Measurements from ENCODE around the gene FCER1G.
A peak's percentile ranks its signal among the peaks of the same experiment; 100 is the strongest.

FCER1G gene

DNA sequence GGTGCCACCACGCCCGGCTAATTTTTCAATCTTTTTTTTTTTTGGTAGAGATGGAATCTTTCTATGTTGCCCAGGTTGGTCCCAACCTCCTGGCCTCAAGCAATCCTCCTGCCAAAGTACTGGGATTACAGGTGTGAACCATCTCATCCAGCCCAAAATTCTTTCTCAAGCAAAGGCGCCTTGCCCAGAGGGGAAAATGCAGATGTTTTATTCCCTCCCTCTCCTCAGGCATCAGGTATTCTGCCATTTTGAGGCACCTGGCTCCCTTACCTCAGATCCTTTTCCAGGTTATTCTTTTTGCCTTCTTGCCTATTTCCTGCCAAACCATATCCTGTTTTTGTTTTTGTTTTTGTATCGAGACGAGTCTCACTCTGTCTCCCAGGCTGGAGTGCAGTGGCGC, 26.7 kb upstream of the FCER1G start:
- DNase-seq (ENCODE audit: low spot score): no peak

DNA sequence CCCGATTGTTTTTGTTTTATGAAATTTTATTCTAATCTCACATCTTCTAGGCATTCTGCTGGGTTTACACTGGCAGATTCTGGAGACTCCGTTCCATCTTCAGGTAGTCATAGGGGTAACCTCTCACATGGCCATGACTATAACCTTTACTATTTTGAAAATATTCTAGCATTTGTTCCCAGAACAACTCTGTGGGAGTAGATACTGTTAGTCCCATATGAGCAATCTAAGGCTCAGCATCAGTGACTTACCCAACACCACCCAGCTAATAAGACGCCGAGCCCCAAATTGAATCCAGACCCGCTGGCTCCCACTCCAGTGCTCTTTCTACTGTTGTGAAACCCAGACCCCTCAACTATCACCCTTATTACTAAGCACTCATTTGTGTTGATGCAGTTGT, 26.1 kb upstream of the FCER1G start:
- no peak for DNase-seq (ENCODE audit: low spot score)

DNA sequence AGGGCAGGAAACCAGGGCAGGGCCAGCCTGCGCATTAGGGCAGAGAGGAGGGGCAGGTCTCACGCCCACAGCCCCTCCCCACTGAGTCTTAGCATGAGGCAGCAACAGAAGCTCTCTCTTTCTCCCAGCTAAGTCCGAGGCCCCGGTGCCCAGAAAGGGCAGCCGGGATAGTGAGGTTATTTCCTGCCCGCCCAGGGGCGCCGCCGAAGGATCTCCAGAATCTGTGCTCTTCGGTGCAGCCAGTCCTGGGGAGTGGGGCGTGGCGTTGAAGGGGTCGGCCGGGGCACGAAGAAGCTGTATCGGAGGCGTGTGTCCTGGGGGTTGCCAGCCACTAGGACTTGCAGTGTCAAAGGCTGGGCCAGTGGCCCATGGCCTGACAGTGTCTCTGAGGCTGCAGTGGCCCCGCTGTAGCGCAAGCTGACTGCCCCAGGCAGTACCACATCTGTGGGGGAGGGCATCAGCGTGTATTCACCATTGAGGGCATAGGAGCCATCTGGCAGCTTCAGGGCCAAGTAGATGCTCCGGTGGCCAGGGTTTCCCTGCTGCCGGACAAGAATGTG, 24.1 kb upstream of the FCER1G start:
- no peak for DNase-seq (ENCODE audit: low spot score)

DNA sequence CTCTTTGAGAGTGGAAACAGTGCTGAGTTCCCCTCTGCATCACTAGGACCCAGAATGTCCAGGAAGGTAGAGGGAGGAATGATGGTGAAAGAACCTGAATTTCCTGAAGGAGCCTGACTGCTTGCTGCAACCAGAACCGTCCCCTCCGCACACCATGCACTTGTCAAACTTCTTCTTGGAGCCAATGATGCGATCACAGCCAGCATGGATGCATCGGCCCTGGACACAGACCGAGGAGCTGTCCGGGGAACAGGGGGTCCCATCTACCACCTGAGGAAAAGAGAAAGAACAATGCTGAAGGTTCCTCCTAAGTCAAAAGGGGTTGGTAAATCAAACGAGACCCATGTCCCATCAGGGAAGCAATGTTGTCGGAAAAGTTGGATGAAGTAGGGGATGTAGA, 23.1 kb upstream of the FCER1G start:
- DNase-seq (ENCODE audit: low spot score): no peak

DNA sequence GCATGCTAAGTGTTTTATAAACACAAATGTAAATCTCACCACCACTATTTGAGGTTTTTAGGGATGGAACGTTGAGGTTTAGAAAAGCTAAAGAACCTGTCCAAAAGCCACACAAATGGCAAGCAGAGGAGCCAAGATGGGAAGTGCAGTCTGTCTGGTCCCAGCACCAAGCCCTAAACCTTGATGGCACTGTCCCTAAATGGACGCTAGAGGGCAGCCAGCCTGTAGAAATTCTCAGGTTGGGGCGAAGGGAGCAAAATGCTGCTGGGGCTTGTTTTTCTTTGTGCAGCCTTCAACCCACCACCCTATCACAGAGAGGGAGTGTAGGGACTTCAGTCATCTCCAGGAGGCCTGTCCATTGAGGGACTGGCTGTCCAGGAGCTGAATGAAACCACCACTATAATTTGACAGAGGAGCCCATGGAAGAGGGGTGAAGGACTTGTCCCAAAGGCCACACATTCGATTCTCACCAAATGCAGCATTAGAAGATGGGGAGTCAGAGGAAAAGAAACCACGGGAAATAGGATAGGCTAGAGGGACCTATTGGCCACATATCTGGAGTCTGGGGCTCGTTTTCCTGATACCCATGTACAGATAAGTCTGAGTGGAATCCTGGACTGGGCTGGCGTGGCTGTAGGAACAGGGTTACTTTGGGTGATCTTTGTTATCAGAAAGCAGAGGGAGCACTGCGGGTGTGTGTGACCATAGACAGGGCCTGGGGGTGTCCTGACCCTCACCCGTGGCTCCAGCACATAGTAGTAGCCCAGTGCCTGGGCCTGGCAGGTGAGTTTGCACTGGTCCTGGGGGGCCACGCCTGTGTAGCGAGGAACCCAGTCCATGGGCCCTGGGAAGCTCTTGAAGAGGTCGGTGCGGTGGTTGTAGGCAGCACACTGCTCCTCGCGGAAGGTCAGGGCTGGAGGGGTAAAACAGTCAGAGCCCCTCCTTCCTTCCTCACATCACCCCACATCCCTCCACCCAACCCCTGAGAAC, 22.3 kb upstream of the FCER1G start:
- no peak for DNase-seq (ENCODE audit: low spot score)

DNA sequence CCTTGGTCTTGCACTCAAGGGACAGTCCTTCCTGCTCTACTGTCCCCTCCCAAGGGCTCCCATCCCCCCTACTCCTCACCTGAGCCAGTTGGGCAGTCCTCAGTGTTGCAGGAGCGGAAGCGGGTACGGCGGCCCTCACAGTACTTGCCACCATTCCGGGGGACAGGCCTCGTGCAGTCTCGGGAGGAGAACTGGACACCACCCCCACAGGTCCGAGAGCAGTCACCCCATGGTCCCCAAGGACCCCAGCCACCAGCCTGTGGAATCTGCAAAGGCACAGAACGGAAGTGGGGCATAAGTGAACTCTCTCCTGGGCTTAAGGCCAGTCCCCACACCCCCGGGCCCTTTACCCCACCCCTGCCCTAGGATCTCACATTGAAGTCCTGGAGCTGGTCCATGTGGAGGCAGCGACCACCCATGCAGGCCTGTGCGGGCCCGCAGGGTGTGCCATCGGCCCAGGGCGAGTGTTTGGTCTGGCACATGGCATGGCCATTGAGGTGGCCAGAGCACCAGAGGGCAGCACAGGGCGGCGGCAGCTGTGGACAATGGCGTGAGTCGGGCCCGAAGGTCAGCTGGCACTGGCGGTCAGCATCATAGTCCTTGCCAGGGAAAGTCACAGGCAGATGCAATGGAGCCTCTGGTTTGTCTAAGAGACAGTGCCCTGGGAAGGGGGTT, 21.4 kb upstream of the FCER1G start:
- no peak for DNase-seq (ENCODE audit: low spot score)

DNA sequence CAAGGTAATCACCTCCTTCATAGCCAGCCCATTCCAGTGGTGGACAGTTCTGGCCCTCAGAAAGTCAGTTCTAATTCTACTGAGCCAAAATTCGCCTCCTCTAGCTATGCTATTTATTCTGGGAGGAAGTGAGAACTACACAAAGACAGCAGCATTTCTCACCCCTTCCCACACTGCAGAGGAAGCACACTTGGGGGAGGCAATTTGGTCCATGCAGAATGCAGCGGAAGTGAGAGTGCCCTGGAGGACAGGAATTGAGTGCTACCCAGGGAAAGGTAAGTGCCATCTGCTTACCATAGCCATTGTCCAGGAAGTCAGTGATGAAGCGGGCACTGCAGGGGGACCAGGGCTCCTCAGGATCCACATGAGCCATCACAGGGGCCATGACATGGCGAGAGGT, 19.9 kb upstream of the FCER1G start:
- no peak for DNase-seq (ENCODE audit: low spot score)

DNA sequence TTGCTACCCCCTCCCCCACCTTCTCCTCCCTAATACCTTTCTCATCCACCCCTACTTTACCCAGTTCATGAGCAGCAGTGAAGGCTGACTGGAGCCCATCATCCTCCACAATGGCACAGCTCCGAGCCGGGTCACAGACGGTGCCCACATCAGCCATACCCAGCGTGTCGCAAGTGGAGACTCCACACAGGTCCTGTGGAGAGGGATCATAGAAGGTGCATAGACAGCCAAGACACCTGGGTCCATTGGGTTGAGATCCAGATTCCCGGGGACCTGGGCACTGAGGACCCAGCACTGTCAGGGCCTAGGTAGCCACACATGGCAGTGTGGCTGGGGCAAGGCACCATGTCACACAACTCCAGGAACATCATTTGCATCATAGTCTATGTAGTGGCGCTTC, 19.0 kb upstream of the FCER1G start:
- DNase-seq (ENCODE audit: low spot score): no peak

DNA sequence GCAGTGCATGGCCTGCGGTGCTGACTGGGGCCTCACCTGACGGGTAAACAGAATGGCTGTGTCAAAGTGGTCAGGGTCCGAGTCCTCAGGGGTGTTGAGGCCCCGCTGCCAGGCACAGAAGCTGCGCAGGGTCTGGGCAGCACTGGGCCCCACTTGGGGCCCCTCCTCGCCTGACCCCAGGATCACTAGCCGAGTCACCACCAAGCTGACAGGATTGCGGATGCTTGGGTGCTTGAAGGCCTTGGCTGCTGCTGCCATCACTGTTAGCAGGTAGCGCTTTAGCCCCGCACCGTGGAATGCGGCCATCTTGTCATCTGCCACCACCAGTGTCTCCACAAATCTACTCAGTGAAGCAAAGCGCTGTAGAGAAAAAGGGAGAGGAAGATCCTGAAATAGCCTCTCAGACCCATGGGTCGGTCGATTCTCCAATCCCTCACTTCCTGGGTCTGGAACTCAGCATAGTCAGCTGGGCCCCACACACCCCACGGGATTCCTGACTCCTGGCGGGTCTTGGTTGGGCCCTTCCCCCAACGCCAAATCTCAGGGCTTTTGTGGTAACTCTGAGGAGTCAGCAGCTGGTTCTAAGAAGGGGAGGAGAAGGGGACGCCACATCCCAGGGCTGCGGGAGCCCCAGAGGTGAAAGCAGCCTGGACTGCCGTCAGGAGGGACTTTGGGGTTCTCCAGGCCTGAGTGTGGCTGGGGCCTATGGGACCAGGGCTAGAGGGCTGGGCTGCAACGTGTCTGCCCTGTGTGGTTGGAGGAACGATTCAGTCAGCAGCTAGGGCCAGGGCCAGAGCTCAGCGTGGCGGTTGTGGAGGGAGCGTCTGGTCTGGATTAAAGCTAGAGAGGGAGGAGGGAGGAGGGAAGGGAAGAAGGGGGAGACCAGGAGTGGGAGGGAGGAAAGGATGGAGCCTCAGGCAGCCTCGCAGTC, 18.3 kb upstream of the FCER1G start:
- peak; percentile 88 for DNase-seq (ENCODE audit: low spot score)

DNA sequence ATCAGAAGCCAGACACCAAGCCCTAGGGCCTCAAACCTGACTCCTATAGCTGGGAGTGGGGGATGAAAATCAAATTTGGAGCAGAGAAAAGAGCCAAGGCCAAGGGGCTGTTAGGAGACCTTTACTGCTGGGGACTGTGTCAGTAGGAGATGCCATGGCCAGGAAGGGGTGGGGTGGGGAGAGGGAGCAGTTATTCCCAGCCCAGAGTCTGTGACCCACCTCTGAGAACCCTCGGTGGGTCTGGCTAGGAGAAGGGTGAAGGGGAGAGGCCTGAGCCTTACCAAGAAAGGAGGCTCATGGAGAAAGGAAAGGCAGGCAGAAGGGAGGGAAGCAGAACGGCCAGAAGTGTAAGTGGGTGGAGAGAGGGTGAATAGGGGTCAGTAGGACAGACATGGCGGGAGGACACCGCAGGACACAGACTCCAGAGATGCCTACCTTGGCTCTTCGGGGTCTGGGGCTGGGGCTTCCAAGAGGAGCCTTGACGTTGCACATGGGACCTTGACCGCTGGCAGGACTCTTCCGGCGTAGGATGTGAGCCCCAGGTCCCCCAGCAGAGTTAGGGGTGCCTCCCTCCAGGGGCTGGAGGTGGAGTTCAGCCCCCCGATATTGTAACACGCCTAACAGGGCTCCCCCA, 17.4 kb upstream of the FCER1G start:
- no peak for DNase-seq (ENCODE audit: low spot score)

DNA sequence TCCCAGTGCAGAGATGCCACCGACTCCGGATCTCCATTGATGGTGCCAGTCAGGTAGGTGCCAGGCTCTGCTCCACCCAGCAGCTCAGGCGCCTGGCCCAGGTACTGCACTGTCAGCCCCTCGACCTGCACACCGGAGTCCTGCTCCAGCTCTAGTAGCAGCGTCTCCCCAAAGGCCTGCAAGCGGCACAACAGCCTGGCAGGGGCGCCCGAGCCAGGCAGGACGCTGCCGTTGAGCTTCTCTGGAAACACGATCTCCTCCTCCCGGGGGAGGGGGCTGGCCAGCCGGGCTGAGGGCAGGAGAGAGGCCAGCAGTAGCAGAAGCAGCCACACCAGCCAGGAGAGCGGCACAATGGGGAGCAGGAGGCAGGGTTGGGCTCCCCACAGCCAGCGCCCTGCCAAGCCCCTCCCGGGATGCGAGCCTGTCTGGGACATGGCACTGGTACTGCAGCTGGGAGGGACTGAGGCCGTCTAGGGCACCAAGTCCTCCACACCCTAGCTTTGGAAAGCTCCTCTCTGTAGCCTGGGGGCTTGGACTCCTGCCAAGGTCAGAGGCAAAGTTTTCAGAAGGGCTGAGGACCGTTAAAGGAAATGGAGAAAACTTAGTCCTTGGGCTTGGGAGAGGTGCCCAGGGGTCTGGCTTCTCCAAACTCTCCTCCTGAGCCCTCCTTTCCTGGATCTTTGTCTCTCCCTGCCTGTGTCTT, 16.8 kb upstream of the FCER1G start:
- DNase-seq (ENCODE audit: low spot score): peak; percentile 75

DNA sequence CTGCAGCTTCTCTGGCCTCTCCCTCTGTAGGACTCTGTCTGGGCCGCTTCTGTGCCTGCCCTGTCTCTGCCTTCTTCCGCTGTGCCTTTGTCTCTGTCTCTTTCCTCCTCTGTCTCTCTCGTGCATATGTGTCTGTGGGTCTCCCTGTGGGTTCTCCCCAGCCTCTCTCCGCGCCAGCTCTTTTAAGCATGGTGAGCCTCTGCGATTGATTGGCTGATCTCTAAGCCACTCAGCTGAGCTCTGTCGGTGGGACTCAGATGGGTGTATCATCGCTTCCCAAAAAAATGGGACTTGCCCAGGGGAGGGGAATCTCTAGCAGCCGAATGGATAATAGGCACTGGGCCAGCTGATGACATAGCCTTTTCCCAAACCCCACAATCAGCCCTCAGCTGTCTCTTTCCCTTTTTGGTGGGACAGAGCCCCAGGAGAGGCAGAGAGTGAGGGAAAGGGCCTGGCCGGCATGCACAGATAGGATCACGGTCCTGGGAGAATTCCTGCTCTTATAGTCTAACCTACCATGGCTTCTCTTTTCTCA, 16.1 kb upstream of the FCER1G start, which contains the start of gene ADAMTS4:
Gene ADAMTS4 (minus strand): TSS at position 158 of the 535 bp plus-strand sequence. CDS start 427 bp downstream, outside the sequence.
- DNase-seq (ENCODE audit: low spot score): peak; percentile 83

DNA sequence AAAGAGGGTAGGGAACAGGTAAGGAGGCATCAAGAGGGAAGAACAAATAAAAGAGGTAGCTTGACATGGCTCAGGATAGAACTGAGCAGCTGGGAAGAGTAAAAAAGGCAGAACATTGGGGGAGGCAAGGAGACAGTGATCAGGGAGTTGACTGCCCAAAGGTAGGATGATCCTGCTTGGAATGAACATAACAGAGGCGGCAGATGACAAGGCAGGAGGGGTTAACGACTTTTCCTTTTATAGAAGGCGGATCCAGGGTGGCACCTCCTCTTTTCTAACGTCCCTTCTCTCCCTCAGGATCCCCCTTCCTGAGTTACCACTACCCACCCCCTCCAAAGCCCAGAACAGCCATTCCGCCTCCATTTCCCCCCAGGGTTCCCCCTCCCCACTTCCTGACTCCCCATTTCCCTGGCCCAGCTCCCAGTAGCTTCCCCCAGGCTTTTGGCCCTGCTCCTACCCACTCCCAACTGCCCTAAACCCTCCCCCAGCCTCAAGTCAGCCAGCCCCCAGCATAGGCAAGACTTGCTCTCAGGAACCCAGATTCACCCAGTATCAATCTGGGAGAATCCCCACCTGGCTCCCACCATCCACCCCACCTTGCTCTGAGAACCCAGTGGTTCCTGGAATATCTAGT, 15.5 kb upstream of the FCER1G start:
- DNase-seq (ENCODE audit: low spot score): no peak

DNA sequence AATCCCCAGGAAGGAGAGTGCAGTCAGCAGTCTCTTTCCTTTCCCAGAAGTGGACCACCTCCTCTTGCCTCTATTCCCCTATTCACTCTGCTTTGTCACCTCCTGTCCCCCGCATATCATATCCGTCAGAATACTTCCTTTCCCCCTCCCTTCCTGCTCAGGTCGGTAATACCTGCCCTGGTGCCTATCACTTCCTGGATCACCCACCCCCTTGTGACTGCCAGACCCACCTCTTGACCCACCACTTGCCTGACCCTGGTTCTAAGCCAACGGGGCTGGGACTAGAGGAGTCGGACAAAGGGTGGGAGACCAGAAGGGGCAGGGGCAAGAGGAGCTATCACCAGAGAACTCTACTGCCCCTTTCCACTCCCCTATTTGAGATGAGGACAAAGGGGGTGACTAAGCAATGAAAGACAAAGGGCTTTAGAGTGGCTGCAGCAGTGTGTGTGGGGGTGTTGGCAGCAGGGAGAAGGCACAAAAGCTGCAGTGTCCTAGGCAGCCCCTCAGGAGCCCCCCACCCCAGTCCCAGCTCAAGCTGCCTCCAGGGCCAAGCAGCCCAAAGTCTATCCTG, 14.6 kb upstream of the FCER1G start:
- DNase-seq (ENCODE audit: low spot score): no peak

DNA sequence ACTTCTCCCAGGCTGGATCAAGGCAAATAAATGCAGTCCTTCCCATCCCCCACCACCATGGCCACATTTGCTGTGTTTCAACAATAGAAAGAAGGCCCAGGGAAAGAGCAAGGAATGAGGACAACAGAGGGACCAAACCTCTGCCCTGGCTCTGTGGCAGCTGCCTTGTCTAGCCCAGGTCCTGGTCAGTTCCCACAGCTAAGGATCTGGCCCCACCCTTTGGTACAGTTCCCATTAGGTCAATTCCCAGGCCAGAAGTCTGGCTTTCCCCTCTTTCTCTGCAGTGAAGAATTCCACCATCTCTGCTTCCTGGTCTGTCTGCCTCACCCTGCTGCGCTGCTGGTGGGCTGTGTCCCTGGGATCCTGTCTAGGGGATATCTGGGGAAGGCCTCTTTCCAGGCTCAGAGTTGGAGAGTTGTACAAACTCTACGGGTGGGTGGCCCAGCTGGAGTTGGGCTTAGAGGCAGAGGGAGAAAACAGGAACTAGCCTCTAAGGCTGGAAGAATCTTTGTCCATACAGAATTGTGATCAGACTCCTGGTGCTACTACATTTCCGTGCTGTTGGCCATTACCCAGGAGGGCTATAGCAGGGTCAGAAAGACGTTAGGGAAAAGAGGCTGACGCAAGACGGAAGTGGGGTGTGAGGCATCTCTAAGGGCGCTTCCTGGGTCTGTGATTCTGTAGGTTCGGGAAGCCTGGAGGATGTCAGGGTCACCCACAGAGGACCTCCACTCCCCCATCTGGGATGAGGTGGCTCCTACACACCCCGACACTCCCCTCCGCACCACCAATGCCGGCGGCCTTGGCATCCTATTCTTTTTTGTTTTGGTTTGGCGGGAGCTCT, 13.9 kb upstream of the FCER1G start:
- no peak for DNase-seq (ENCODE audit: low spot score)

DNA sequence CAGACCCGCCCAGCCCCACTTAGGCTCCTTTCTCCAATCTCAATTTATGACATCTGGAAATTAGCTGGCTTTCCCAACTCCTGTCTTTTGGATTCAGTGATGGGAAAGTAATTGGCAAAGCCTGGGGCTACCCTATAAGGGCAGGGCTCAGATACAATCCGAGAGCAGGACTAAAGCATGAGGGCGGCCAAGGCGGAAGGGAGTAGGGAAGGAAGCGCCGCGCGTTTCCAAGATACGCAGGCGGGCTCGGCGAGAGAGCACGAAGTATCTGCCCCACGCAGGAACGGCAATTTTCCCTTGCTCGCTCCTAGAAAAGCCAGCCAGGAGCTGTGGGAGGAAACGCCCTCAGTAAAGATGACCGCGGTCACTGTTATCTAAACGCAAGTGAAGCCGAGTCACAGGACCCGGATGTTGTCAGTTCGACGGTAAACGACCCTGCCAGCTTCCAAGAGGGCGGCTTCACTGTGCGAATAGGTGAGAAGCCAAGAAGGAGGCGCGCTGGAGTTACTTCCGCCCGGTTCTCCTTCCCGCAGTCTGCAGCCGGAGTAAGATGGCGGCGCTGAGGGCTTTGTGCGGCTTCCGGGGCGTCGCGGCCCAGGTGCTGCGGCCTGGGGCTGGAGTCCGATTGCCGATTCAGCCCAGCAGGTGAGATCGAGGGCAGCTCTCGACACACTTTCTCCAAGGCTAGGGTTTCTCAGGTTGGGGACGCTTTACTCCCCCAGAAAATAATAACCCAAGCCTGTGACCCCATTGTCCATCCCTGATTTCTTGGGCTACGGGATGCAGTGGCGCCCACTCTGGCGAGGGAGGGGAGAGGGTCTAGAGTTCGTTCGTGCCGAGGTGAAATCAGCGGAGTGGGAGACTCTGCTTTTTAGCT, 13.0 kb upstream of the FCER1G start, which contains the start of gene NDUFS2:
Gene NDUFS2 (plus strand): TSS at position 532 of the 877 bp plus-strand sequence. CDS start 19 bp downstream, at position 551.
- DNase-seq (ENCODE audit: low spot score): peak; percentile 96

DNA sequence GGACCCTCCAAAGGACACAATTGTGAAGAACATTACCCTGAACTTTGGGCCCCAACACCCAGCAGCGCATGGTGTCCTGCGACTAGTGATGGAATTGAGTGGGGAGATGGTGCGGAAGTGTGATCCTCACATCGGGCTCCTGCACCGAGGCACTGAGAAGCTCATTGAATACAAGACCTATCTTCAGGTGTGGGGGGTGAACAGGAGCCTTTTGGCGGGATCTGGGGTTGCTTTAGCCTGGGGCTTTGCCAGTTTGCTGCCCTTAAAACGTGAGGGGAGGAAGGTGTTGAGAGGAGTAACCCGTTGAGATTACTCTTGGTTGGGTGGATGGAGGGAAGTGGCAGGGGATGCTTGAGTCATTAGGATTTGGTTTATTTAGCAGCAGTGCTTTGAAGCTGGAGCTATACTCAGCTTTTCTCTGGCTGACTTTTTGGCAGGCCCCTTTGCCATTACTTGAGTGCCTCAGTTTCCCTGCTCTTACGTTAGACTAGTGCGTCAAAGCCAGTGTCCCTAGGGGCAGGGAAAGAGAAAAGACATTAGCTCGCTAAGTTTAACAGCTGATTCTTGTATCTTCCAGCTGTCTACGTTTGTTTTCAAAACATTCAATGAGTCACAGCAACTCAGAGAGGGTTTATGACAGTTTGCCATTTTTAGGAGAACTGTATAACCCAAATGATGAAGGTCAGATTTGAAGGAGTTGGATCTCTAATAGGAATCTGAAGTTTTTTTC, 8.5 kb upstream of the FCER1G start:
- DNase-seq (ENCODE audit: low spot score): no peak
